Keratinocyte (primary cell): ENCODE results near the gene UCHL5. TPM values are rescaled to one million over a fixed set of nuclear protein-coding genes. Genes with fewer than 3 reads are reported as not detected.

Experiments
- DNase-seq: peaks from one replicate; pipeline ENCODE4 v3.0.0-alpha.2; 2011; ENCODE audit warnings: low read depth, missing footprints, low spot score
- FAIRE-seq: peaks from 2 replicates; lab custom pipeline; 2011; peaks lifted over from hg19 to GRCh38; lab: Jason Lieb, UNC
- H2AFZ ChIP-seq: 2 replicates; pipeline ENCODE4 v1.6.0; 2012; ENCODE audit warnings: low read length, control low read depth, inconsistent platforms; ENCODE audit not compliant: control insufficient read depth
- H3K27ac ChIP-seq: 2 replicates; pipeline ENCODE4 v1.5.1; 2011; ENCODE audit warnings: low read length; ENCODE audit not compliant: control insufficient read depth, insufficient read depth
- H3K27me3 ChIP-seq: 3 replicates; pipeline ENCODE4 v1.6.0; 2011; ENCODE audit warnings: low read length; ENCODE audit not compliant: control insufficient read depth, insufficient read depth; ENCODE audit errors: extremely low read depth
- H3K36me3 ChIP-seq, 2 experiments: 2 replicates in 1 of 2; 3 replicates in 1 of 2; pipeline ENCODE4 v1.5.1; 2011; ENCODE audit warnings: low read length in 2 of 2, mild to moderate bottlenecking in 1 of 2; ENCODE audit not compliant: control insufficient read depth in 2 of 2, insufficient read depth in 2 of 2; ENCODE audit errors: extremely low read depth in 1 of 2
- H3K4me1 ChIP-seq: 3 replicates; pipeline ENCODE4 v1.5.1; 2011; ENCODE audit warnings: low read length; ENCODE audit not compliant: control insufficient read depth, insufficient read depth; ENCODE audit errors: extremely low read depth
- H3K4me2 ChIP-seq: 3 replicates; pipeline ENCODE4 v1.6.0; 2011; ENCODE audit warnings: low read depth, low read length; ENCODE audit not compliant: control insufficient read depth, insufficient read depth; ENCODE audit errors: extremely low read depth
- H3K4me3 ChIP-seq, 3 experiments: fragments of 200-600 bp in 1 of 3; sonication (generic) in 1 of 3; 2 replicates in 2 of 3; 3 replicates in 1 of 3; pipeline ENCODE4 v1.5.1; 2011 to 2016; ENCODE audit warnings: low read length in 3 of 3, mild to moderate bottlenecking in 3 of 3, control low read depth in 2 of 3, inconsistent platforms in 1 of 3, low read depth in 1 of 3, mixed read lengths in 1 of 3, mixed run types in 1 of 3, moderate library complexity in 1 of 3; ENCODE audit not compliant: control insufficient read depth in 2 of 3, insufficient read depth in 2 of 3; ENCODE audit errors: extremely low read depth in 1 of 3
- H3K79me2 ChIP-seq: 2 replicates; pipeline ENCODE4 v1.6.0; 2012; ENCODE audit warnings: low read length; ENCODE audit not compliant: control insufficient read depth, insufficient read depth
- H3K9ac ChIP-seq: 3 replicates; pipeline ENCODE4 v1.6.0; 2011; ENCODE audit warnings: low read length; ENCODE audit not compliant: control insufficient read depth, insufficient read depth; ENCODE audit errors: extremely low read depth
- H3K9me1 ChIP-seq: 3 replicates; pipeline ENCODE4 v1.6.0; 2011; ENCODE audit warnings: low read length; ENCODE audit not compliant: control insufficient read depth, insufficient read depth; ENCODE audit errors: extremely low read depth
- H3K9me3 ChIP-seq: 2 replicates; pipeline ENCODE4 v1.5.1; 2012; ENCODE audit warnings: low read depth, low read length; ENCODE audit not compliant: control insufficient read depth
- H4K20me1 ChIP-seq: 3 replicates; pipeline ENCODE4 v1.6.0; 2011; ENCODE audit warnings: low read length; ENCODE audit not compliant: control insufficient read depth, insufficient read depth; ENCODE audit errors: extremely low read depth
- EZH2 ChIP-seq: IDR thresholded peaks from one replicate; pipeline ENCODE4 v1.6.1; 2012; ENCODE audit warnings: inconsistent platforms, mild to moderate bottlenecking, low read length, moderate library complexity
- dilution Hi-C: fragments of 300-500 bp; cut with MboI; formaldehyde crosslinking; loops from one replicate; pipeline ENCODE4 v1.7.0; 2020; ENCODE audit warnings: low sequenced_read_pairs; ENCODE audit not compliant: extremely low pct_ligation_motif_present
- polyA plus RNA-seq, 5 experiments: library from polyadenylated mRNA; depleted of rRNA in 3 of 5; stranded (reverse) in 3 of 5; stranded (forward) in 1 of 5; unstranded in 1 of 5; fragments of >200 nt; gene quantifications; 1 replicate in 1 of 5; 2 replicates in 3 of 5; 3 replicates in 1 of 5; pipeline versions ENCODE4 v1.2.1 to v1.2.3, GENCODE V29; 2011 to 2012; ENCODE audit warnings: missing spikeins in 2 of 5, low read depth in 1 of 5, low replicate concordance in 1 of 5
- TF ChIP-seq, protein P1 (sequence below), 3 experiments: IDR thresholded peaks in 1 of 3; conservative IDR thresholded peaks in 1 of 3; optimal IDR thresholded peaks in 1 of 3; 2 replicates in 2 of 3; 3 replicates in 1 of 3; pipeline versions ENCODE3 to v1.5.1; 2011; ENCODE audit warnings: low read length in 3 of 3, mild to moderate bottlenecking in 3 of 3, moderate library complexity in 2 of 3, control low read depth in 1 of 3, inconsistent platforms in 1 of 3; ENCODE audit not compliant: insufficient read depth in 2 of 3; ENCODE audit errors: extremely low read depth in 1 of 3

The UCHL5 gene
- polyA plus RNA-seq, 1 donor (not counting 4 experiments of a cell fraction or from before 2014, with no cell fraction given) = 53.7 TPM

DNA sequence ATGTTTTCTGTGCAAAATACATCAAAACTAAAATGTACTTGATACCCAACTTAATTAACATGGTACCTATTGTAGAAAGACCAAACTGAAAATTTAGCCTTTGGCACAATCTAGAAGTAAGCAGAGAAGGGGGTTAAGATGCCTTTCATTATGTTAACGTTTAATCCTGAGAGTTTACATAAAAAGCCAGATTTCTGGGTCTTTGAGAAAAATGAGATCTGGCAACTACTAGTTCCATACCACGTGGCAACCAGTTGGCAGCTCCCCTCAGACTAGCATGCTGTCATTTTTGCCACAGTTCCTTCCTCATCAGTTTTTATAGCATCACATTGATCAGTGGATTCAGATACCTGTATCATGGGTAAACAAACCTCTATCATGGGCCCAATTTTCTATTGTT, 1.8 kb upstream of the UCHL5 start:
- Histone ChIP-seq H3K4me1 (peaks cover 18% of the 10 kb centered on the region), H3K4me2 (peak overlapping the region; percentile 99), H3K9me1 (no peaks in the 10 kb centered on the region), H3K9ac (peak overlapping the region; percentile 98), H3K27ac (peak overlapping the region; percentile 94), H4K20me1 (no peaks in the 10 kb centered on the region), H3K36me3 (peaks cover 0 to 3% of the 10 kb centered on the region in 2 experiments), H3K79me2 (peaks cover 87% of the 10 kb centered on the region), H2AFZ (peak overlapping the region; percentile 29), H3K4me3 (peak overlapping the region; percentile 74 to 98 (median 82)), H3K9me3 (no peaks in the 10 kb centered on the region), H3K27me3 (no peaks in the 10 kb centered on the region)
- TF ChIP-seq EZH2 = no peak
- TF ChIP-seq, protein P1, sequence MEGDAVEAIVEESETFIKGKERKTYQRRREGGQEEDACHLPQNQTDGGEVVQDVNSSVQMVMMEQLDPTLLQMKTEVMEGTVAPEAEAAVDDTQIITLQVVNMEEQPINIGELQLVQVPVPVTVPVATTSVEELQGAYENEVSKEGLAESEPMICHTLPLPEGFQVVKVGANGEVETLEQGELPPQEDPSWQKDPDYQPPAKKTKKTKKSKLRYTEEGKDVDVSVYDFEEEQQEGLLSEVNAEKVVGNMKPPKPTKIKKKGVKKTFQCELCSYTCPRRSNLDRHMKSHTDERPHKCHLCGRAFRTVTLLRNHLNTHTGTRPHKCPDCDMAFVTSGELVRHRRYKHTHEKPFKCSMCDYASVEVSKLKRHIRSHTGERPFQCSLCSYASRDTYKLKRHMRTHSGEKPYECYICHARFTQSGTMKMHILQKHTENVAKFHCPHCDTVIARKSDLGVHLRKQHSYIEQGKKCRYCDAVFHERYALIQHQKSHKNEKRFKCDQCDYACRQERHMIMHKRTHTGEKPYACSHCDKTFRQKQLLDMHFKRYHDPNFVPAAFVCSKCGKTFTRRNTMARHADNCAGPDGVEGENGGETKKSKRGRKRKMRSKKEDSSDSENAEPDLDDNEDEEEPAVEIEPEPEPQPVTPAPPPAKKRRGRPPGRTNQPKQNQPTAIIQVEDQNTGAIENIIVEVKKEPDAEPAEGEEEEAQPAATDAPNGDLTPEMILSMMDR (optimal IDR thresholded peaks at IDR 0.05 in 1 of 3, IDR thresholded peaks at IDR 0.05 in 1 of 3, conservative IDR thresholded peaks at IDR 0.05 in 1 of 3; ENCODE audit: extremely low read depth in 1 of 3, insufficient read depth in 2 of 3, low read length in 3 of 3) = no peak
- FAIRE-seq (no peak), DNase-seq (no peak)
- dilution Hi-C loops = no loop called here

DNA sequence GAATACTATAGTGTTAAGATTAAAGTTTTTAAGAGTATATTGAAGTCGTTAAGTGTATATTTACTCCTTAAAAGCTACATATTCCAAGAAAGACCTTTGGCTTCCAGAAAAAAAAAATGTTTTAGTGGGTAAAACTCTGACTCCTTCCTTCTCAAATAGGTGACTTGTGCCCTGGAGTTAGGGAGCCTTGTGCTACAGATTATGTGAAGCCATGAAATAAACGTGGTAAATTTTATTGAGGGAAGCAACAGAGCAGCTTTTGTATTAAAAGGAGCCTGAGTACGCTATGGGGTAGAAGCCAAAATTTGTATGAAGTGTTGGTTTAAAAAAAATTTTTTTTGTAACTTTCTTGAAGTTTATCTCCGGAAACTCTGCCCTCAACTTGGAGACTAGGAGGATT, 1.2 kb upstream of the UCHL5 start:
- peak overlapping the region; percentile 94 for H3K27ac ChIP-seq
- no peaks in the 10 kb centered on the region for H3K9me1 ChIP-seq
- FAIRE-seq (no peak), DNase-seq (no peak)
- peaks cover 18% of the 10 kb centered on the region for H3K4me1 ChIP-seq
- no peak overlapping the region for H2AFZ ChIP-seq
- peak overlapping the region; percentile 98 for H3K9ac ChIP-seq
- TF ChIP-seq EZH2 = no peak
- TF ChIP-seq, protein P1 (optimal IDR thresholded peaks at IDR 0.05 in 1 of 3, IDR thresholded peaks at IDR 0.05 in 1 of 3, conservative IDR thresholded peaks at IDR 0.05 in 1 of 3; ENCODE audit: extremely low read depth in 1 of 3, insufficient read depth in 2 of 3, low read length in 3 of 3) = no peak
- no peaks in the 10 kb centered on the region for H3K9me3 ChIP-seq
- H4K20me1 ChIP-seq = no peaks in the 10 kb centered on the region
- no peaks in the 10 kb centered on the region for H3K27me3 ChIP-seq
- peaks cover 0 to 3% of the 10 kb centered on the region in 2 experiments for H3K36me3 ChIP-seq
- dilution Hi-C loops = no loop called here
- H3K4me2 ChIP-seq = peak overlapping the region; percentile 99
- H3K79me2 ChIP-seq = peaks cover 85% of the 10 kb centered on the region
- H3K4me3 ChIP-seq = peak overlapping the region; percentile 74 to 98 (median 82)
